ENCODE results near the gene MSRB2. TPM values are rescaled to one million over a fixed set of nuclear protein-coding genes. Genes with fewer than 3 reads are reported as not detected.

Gene MSRB2
- total RNA-seq, 3 donors from 2014 or later = 35.1 to 49.8 (median 48.4) TPM

DNA sequence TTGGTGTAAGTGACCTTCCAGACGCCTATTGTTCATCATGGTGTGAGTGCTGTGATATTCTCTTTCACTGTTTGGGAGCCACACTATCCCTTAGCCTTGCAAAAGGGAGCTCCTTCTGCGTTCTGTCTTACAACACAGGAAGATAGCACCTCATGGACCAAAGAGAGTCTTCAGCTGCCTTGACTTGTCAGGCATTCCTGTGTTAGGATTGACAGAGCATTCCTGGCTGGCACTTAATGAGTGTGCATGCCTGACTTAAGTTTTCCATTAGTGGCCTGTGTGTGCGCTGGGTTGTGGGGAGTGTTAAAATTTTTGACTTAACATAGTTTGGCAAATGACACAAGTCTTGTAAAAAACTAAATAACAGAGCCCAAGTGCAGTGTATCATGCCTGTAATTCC lies 21.9 kb upstream of the MSRB2 start:
- Histone ChIP-seq H3K4me3 (no peak overlapping the region), H3K9me3 (no peaks in the 10 kb centered on the region), H3K36me3 (ENCODE audit: low read depth) (no peaks in the 10 kb centered on the region), H3K4me1 (ENCODE audit: low read depth) (no peaks in the 10 kb centered on the region)
- DNase-seq (no peak), ATAC-seq (no peak)
- intact Hi-C loops (cut with DNase I, micrococcal nuclease) = no loop called here
- TF ChIP-seq, protein P1, sequence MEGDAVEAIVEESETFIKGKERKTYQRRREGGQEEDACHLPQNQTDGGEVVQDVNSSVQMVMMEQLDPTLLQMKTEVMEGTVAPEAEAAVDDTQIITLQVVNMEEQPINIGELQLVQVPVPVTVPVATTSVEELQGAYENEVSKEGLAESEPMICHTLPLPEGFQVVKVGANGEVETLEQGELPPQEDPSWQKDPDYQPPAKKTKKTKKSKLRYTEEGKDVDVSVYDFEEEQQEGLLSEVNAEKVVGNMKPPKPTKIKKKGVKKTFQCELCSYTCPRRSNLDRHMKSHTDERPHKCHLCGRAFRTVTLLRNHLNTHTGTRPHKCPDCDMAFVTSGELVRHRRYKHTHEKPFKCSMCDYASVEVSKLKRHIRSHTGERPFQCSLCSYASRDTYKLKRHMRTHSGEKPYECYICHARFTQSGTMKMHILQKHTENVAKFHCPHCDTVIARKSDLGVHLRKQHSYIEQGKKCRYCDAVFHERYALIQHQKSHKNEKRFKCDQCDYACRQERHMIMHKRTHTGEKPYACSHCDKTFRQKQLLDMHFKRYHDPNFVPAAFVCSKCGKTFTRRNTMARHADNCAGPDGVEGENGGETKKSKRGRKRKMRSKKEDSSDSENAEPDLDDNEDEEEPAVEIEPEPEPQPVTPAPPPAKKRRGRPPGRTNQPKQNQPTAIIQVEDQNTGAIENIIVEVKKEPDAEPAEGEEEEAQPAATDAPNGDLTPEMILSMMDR (IDR thresholded peaks at IDR 0.05) = no peak

DNA sequence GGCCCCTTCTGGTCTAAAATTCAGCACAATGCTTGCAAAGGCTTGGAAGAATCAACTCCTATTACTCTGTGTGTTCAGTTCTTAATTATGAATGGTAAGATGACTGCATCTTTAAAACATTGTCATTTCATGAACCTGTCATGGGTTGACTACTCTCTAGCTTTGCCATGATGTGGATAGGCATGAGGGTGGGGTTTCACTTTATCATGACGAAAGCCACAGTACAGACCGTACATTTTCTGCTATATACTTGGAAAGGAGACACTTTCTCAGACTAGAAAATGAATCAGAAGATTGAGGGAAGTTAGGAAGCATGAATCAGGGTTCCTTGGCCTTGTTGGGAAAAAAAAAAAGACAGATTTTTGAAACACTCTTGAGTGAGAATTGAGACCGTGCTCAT lies 19.7 kb upstream of the MSRB2 start:
- intact Hi-C loops (cut with DNase I, micrococcal nuclease) = no loop called here
- ATAC-seq = no peak
- Histone ChIP-seq H3K4me1 (ENCODE audit: low read depth) (no peaks in the 10 kb centered on the region), H3K36me3 (ENCODE audit: low read depth) (no peaks in the 10 kb centered on the region), H3K9me3 (no peaks in the 10 kb centered on the region), H3K4me3 (no peak overlapping the region)
- no peak for DNase-seq
- TF ChIP-seq, protein P1 (IDR thresholded peaks at IDR 0.05) = no peak

DNA sequence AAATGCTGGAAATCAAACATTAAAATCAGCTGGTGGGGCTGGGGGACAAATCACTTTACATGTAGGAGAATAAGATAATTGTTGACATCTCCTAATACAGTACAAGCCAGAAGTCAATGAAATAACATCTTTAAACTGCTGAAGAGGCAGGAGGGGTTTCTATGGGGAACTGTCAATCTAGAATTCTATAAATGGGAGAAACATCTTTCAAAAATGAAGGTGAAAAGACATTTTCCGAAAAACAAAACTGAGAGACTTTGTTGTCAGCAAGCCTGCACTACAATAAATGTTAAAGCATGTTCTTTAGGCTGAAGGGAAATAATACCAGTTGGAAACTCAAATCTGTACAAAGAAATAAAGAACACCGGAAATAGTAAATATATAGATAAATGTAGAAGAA lies 17.3 kb upstream of the MSRB2 start:
- intact Hi-C loops (cut with DNase I, micrococcal nuclease) = no loop called here
- TF ChIP-seq, protein P1 (IDR thresholded peaks at IDR 0.05) = no peak
- no peak for ATAC-seq

DNA sequence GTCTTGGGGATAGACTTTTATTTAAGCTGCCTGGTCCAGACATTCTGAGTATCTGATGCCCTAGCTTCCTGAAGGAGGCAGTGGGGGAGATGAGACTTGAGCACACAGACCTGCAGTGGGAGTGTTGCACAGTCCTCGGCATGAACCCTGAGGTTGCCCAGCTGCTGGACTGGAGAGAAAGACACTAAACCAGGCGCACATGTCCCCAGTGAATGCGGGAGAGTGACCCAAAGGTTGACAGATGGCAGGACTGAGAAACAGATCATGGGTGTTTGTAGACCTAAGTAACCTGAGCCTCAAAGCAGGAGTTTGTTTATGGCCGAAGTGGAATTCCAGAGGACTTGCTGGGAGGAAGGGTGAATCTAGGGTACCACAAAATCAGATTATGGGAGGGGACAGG lies 15.7 kb upstream of the MSRB2 start:
- TF ChIP-seq, protein P1 (IDR thresholded peaks at IDR 0.05) = no peak
- DNase-seq = no peak
- no peak for ATAC-seq
- no peaks in the 10 kb centered on the region for H3K36me3 ChIP-seq (ENCODE audit: low read depth)
- H3K4me3 ChIP-seq = no peak overlapping the region
- H3K4me1 ChIP-seq (ENCODE audit: low read depth) = no peaks in the 10 kb centered on the region
- H3K9me3 ChIP-seq = no peaks in the 10 kb centered on the region
- intact Hi-C loops (cut with DNase I, micrococcal nuclease) = no loop called here

More for the DNA sequence above, 17.3 kb upstream of the MSRB2 start:
- no peak for DNase-seq
- Histone ChIP-seq H3K9me3 (no peaks in the 10 kb centered on the region), H3K4me1 (ENCODE audit: low read depth) (no peaks in the 10 kb centered on the region), H3K4me3 (no peak overlapping the region), H3K36me3 (ENCODE audit: low read depth) (no peaks in the 10 kb centered on the region)

DNA sequence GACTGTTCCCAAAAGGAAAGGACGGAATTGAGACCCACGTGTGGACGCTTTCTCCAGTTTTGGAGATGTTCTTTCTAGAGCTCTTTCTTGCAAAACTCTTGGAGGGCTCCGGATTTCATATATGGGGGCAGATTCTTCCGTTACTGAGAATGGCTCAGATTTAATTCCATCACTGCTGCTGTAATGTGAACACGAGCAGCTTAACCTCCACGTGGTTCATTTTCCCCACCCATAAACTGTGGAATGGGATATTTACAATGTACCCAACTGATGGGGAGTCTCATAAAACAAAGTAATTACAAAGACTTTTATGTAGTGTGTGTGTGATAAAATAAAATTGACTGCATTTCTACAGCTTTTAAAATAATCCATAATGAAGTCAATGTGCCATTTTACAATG lies 15.1 kb upstream of the MSRB2 start:
- TF ChIP-seq, protein P1 (IDR thresholded peaks at IDR 0.05) = no peak
- Histone ChIP-seq H3K9me3 (no peaks in the 10 kb centered on the region), H3K36me3 (ENCODE audit: low read depth) (no peaks in the 10 kb centered on the region), H3K4me1 (ENCODE audit: low read depth) (no peaks in the 10 kb centered on the region), H3K4me3 (no peak overlapping the region)
- intact Hi-C loops (cut with DNase I, micrococcal nuclease) = no loop called here
- DNase-seq (no peak), ATAC-seq (no peak)

DNA sequence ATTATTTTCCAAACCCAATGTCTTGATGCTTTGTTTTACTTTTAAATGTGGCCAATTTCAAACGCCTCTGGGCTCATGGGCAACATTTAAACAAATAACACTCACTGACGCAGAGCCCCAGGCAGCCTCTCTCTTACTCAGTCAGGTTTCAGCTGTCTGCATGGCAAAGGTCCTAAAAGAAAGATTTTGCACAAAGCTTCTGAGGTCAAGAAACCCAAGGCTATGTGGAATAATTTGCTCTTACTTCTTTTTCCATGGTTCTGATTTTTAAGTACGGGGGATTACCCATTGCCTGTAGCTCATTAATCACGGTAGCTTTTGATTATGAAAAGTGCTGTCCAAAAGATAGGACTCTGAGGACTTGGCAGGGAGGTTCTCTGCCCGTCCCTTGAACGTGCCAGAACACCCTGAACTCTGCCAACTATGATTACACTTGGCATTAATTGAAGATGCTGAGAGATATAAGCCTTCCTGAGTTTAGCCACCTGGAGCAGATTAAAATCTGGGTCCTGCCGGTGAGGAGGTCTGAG lies 14.1 kb upstream of the MSRB2 start:
- Histone ChIP-seq H3K36me3 (ENCODE audit: low read depth) (no peaks in the 10 kb centered on the region), H3K9me3 (no peaks in the 10 kb centered on the region), H3K4me1 (ENCODE audit: low read depth) (no peaks in the 10 kb centered on the region), H3K4me3 (no peak overlapping the region)
- TF ChIP-seq, protein P1 (IDR thresholded peaks at IDR 0.05) = no peak
- ATAC-seq (no peak), DNase-seq (no peak)
- intact Hi-C loops (cut with DNase I, micrococcal nuclease) = no loop called here
